ENCODE measurements around the gene ZNF516.

DNA sequence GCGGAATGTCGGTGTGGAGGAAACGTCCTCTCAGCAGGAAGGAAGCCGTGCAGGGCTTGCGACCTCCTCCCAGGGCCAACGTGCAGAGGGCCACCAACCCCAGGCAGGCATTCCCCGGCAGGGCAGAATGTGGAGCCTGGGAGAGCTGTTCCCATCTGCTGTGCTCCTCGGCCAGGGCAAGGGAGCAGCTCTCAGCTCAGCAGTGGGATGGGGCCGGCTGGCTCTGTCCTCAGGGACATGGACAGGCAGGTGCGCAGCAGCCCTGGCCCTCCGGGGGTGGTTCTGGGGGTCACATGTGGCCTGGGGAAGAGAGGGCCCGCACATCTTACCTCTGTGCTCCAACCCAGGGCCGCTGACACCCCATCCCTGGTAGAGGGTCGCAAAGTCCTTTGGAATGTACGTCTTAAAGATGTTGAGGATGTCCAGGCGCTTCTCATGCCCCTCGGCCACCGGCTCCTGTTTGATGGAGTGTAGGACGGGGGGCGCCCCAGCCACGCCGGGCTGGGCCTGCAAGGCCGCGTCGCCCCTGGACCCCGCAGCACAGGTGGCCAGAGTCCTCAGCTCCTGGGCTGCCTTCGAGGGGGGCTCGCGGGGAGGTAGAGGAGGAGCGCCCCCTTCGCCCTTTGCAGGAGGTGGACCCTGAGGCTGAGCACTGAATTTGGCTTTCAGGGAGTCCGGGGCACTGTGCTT lies 116.4 kb downstream of the ZNF516 start:
- TF ChIP-seq POLR2A (IDR thresholded peaks at IDR 0.05) = no peak
- TF ChIP-seq, protein P1, sequence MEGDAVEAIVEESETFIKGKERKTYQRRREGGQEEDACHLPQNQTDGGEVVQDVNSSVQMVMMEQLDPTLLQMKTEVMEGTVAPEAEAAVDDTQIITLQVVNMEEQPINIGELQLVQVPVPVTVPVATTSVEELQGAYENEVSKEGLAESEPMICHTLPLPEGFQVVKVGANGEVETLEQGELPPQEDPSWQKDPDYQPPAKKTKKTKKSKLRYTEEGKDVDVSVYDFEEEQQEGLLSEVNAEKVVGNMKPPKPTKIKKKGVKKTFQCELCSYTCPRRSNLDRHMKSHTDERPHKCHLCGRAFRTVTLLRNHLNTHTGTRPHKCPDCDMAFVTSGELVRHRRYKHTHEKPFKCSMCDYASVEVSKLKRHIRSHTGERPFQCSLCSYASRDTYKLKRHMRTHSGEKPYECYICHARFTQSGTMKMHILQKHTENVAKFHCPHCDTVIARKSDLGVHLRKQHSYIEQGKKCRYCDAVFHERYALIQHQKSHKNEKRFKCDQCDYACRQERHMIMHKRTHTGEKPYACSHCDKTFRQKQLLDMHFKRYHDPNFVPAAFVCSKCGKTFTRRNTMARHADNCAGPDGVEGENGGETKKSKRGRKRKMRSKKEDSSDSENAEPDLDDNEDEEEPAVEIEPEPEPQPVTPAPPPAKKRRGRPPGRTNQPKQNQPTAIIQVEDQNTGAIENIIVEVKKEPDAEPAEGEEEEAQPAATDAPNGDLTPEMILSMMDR (IDR thresholded peaks at IDR 0.05) = no peak
